Peyer's patch (tissue), 4 donors: Measurements from ENCODE around the gene CRLF1. TPM values are rescaled to one million over a fixed set of nuclear protein-coding genes. Genes with fewer than 3 reads are reported as not detected.

Experiments used
- DNase-seq, 3 donors: peaks; one replicate each; pipeline ENCODE4 v3.0.0-alpha.2; 2017 to 2019
- H3K27ac ChIP-seq, 4 donors: fragments of 200-600 bp; sonication (generic); one replicate each; pipeline ENCODE4 v1.5.1; 2016 to 2019
- H3K27me3 ChIP-seq, 2 donors: fragments of 200-600 bp; sonication (generic); one replicate each; pipeline ENCODE4 v1.5.1; 2019
- H3K36me3 ChIP-seq, 3 donors: fragments of 200-600 bp; sonication (generic); one replicate each; pipeline ENCODE4 v1.5.1; 2016 to 2019
- H3K4me1 ChIP-seq, 4 donors: fragments of 200-600 bp; sonication (generic); one replicate each; pipeline ENCODE4 v1.5.1; 2016 to 2019
- H3K4me3 ChIP-seq, 4 donors: fragments of 200-600 bp; sonication (generic); 1 replicate in 3 of 4; 2 replicates in 1 of 4; pipeline ENCODE4 v1.5.1; 2016 to 2019; ENCODE audit warnings: mild to moderate bottlenecking in 1 of 4
- H3K9me3 ChIP-seq, 4 donors: fragments of 200-600 bp; sonication (generic); one replicate each; pipeline ENCODE4 v1.5.1; 2016 to 2019; ENCODE audit warnings: mild to moderate bottlenecking in 1 of 4
- POLR2A ChIP-seq, 2 donors: fragments of 450-650 bp; IDR thresholded peaks; one replicate each; pipeline ENCODE4 v1.5.1; 2017; ENCODE audit warnings: antibody characterized with exemption in 2 of 2, mild to moderate bottlenecking in 2 of 2, moderate library complexity in 2 of 2
- total RNA-seq, 4 donors: library from RNA; depleted of rRNA; stranded (reverse); fragments of >200 nt; gene quantifications; one replicate each; pipeline ENCODE4 v1.1.0, GENCODE V29; 2016
- TF ChIP-seq, protein P1 (sequence below), 6 experiments: fragments of 450-650 bp in 4 of 6; fragments of 200-600 bp in 2 of 6; sonication (generic) in 1 of 6; IDR thresholded peaks; one replicate each; pipeline ENCODE4 v1.5.1; 2017 to 2019; ENCODE audit warnings: antibody characterized with exemption in 6 of 6, mild to moderate bottlenecking in 3 of 6, moderate library complexity in 1 of 6

Gene CRLF1
- total RNA-seq, 4 donors from 2014 or later, result 4.0 to 28.9 (median 23.3) TPM

DNA sequence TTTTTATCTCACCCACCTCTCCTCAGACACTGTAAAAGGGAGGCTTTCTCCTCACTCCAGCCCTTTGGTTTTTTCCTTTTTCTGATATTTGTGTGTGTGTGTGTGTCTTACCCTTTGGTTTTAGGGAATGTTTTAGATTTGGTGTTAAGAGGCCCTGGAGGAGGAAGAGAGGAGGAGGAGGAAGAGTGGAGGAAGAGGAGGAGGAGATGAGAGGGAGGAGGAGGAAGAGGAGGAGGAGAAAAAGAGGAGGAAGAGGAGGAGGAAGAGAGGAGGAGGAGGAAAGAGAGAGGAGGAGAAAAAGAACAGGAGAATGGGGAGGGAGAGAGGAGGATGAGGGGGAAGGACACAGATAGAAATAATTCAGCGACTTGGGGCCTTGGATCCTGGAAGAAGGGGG lies 40.8 kb upstream of the CRLF1 start:
- H3K27ac ChIP-seq, result no peak overlapping the region
- DNase-seq, result no peak
- no peaks in the 10 kb centered on the region for H3K36me3 ChIP-seq
- no peaks in the 10 kb centered on the region for H3K27me3 ChIP-seq
- TF ChIP-seq, protein P1, sequence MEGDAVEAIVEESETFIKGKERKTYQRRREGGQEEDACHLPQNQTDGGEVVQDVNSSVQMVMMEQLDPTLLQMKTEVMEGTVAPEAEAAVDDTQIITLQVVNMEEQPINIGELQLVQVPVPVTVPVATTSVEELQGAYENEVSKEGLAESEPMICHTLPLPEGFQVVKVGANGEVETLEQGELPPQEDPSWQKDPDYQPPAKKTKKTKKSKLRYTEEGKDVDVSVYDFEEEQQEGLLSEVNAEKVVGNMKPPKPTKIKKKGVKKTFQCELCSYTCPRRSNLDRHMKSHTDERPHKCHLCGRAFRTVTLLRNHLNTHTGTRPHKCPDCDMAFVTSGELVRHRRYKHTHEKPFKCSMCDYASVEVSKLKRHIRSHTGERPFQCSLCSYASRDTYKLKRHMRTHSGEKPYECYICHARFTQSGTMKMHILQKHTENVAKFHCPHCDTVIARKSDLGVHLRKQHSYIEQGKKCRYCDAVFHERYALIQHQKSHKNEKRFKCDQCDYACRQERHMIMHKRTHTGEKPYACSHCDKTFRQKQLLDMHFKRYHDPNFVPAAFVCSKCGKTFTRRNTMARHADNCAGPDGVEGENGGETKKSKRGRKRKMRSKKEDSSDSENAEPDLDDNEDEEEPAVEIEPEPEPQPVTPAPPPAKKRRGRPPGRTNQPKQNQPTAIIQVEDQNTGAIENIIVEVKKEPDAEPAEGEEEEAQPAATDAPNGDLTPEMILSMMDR (IDR thresholded peaks at IDR 0.05), result no peak
- no peak for TF ChIP-seq POLR2A (IDR thresholded peaks at IDR 0.05)
- peaks cover 0 to 29% (median 6%) of the 10 kb centered on the region in 4 donors for H3K4me1 ChIP-seq
- no peak overlapping the region for H3K4me3 ChIP-seq
- H3K9me3 ChIP-seq, result no peaks in the 10 kb centered on the region

DNA sequence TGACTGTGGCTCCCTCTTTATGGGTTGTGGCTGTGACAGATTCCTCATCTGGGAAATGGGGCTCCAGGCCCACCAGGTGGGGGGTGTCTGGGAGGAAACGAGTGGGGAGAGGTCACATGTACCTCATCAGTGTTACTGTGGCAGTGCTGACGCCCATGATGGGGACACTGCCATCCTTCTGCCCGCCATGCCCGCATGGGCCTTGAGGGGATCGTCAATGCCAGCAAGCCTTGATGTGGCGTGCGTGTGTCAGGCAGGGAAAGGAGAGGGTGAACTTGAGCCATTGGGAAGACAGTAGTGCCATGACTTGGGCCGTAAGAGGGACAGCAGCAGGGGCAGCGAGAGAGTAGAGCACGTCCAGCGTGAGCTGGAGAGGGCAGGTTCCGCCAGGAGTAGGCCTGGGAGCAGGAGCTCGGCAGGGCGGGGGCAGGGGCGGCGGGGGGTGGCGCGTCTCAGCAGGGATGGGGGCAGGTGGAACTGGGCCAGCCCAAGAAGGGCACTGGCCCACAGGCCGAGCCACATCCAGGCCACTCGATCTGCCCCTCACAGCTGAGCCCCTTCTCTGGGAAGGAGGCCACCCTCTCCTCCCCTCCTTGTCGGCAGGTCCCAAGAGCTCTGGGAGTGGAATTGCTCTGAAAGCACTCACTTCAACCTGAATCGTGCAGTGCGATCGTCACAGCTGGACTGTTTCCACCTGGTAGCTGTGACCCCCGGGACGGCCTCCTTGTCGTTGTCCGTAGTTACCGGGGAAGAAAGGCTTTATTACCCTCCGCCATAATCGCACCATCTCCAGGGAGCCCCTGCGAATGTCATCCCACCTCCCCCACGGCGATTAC lies 40.2 kb upstream of the CRLF1 start:
- Histone ChIP-seq H3K36me3 (no peaks in the 10 kb centered on the region), H3K9me3 (no peaks in the 10 kb centered on the region), H3K27me3 (no peaks in the 10 kb centered on the region), H3K4me3 (no peak overlapping the region), H3K27ac (no peak overlapping the region), H3K4me1 (peaks cover 0 to 24% (median 6%) of the 10 kb centered on the region in 4 donors)
- DNase-seq, result no peak
- TF ChIP-seq, protein P1 (IDR thresholded peaks at IDR 0.05), result no peak
- TF ChIP-seq POLR2A (IDR thresholded peaks at IDR 0.05), result no peak

DNA sequence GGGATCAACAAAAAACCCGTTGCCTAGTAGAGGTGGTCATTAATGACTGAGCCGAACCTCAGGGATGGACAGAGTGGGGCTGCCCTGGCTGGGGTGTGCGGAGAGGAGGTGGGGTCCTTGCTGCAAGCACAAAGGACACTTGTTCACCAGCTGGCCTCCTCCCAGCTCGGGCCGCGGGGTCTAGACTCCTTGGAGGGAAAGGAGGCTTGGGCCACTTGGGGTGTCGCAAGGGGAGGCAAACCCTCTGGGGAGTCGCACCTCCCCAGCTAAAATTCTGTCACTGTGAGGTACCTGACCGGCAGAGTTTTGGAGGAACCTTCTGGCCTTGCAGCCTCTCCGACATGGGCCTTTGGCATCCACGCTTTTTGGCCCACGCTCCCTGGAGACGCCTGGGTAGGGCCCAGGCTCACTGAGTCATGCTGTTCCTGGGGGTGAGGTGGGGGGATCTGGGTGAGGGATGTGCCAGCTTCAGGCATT lies 38.5 kb upstream of the CRLF1 start:
- no peak for DNase-seq
- TF ChIP-seq, protein P1 (IDR thresholded peaks at IDR 0.05), result no peak
- no peak for TF ChIP-seq POLR2A (IDR thresholded peaks at IDR 0.05)
- Histone ChIP-seq H3K27me3 (no peaks in the 10 kb centered on the region), H3K4me1 (peaks cover 0 to 17% (median 6%) of the 10 kb centered on the region in 4 donors), H3K36me3 (no peaks in the 10 kb centered on the region), H3K9me3 (no peaks in the 10 kb centered on the region), H3K27ac (no peak overlapping the region), H3K4me3 (no peak overlapping the region)

DNA sequence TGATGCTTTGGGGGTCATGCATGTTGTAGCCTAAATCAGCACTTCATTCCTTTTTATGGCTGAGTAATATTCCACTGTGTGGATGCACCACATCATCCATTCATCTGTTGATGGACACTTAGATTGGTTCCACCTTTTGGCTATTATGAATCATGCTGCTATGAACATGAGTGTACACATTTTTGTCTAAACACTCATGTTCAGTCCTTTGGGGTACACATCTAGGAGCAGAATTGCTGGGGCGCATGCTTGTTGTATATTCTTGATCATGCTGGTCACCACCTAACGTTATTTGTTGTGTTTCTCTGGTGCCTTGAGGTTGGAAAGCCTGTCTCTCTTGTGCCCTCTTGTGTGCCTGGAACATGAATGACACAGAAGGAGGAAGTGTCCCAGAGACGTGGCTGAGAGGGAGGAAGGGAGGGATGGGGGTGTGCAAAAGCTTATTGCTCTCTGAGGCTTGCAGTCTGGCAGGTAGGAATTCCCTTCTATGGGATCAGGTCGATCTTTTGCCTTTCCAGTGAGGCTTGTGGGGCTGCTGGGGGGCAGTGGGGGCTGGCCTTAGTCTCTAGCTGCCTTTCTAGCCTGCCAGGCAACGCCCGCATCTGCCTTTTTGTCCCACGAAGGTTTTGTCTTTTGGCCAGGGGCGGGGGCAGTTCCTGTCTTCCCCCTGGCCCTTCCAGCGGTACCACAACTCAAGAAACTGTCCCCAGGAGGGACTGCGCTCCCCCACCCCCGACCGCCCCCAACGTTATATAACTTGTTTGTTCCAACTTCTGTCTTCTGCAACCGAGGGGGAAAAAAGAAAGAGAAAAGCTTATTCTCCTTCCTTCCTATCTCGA lies 37.8 kb upstream of the CRLF1 start:
- H3K27ac ChIP-seq, result no peak overlapping the region
- TF ChIP-seq POLR2A (IDR thresholded peaks at IDR 0.05), result no peak
- TF ChIP-seq, protein P1 (IDR thresholded peaks at IDR 0.05), result peak in 1 of 6 experiments; percentile 18

DNA sequence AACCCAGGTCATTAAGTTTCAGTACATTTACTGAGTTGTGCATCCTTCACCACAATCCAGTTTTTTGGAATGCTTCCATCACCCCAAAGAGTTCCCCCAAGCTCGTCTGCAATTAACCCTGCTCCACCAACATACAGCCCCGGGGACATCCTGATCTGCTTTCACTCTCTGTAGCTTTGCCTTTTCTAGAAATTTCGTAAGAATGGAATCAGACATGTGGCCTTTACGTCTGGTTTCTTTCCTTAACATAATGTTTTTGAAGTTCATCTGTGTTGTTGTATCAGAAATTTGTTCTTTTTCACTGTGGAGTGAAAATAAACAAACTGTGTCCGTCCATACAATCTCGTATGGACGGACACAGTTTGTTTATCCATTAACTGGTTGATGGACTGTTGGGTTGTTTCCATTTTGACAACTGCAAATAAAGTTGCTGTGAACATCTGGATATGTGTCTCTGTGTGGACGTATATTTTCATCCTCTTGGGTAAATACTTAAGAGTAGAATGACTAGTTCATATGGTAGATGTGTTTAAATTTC lies 33.2 kb upstream of the CRLF1 start:
- H3K36me3 ChIP-seq, result no peaks in the 10 kb centered on the region
- TF ChIP-seq POLR2A (IDR thresholded peaks at IDR 0.05), result no peak
- TF ChIP-seq, protein P1 (IDR thresholded peaks at IDR 0.05), result no peak
- H3K4me1 ChIP-seq, result peaks cover 0 to 33% (median 13%) of the 10 kb centered on the region in 4 donors
- DNase-seq, result no peak
- no peaks in the 10 kb centered on the region for H3K27me3 ChIP-seq
- H3K9me3 ChIP-seq, result no peaks in the 10 kb centered on the region
- no peak overlapping the region for H3K4me3 ChIP-seq
- no peak overlapping the region for H3K27ac ChIP-seq

More for the DNA sequence above, 37.8 kb upstream of the CRLF1 start:
- H3K4me1 ChIP-seq, result peaks cover 0 to 17% (median 6%) of the 10 kb centered on the region in 4 donors
- H3K4me3 ChIP-seq, result no peak overlapping the region
- no peaks in the 10 kb centered on the region for H3K9me3 ChIP-seq
- DNase-seq, result no peak
- no peaks in the 10 kb centered on the region for H3K27me3 ChIP-seq
- no peaks in the 10 kb centered on the region for H3K36me3 ChIP-seq
